Lung microvascular endothelial cell (primary cell): Measurements from ENCODE around the gene USH2A. TPM values are rescaled to one million over a fixed set of nuclear protein-coding genes. Genes with fewer than 3 reads are reported as not detected.

Experiments
- DNase-seq, 2 donors: peaks; one replicate each; pipeline versions ENCODE4 v3.0.0 to v3.0.0-alpha.2; 2010; ENCODE audit warnings: low read depth in 2 of 2
- total RNA-seq: library from RNA; depleted of rRNA; stranded (reverse); fragments of >200 nt; gene quantifications from 2 replicates; pipeline ENCODE4 v1.2.1, GENCODE V29; 2014

Gene USH2A
- total RNA-seq, 1 donor from 2014 or later: not detected

- no peak for DNase-seq
Observed at GRCh38 chr1:215963621-215964020, 459.6 kb downstream of the USH2A start.

- no peak for DNase-seq
Observed at GRCh38 chr1:215963040-215963439, 460.2 kb downstream of the USH2A start.

- no peak for DNase-seq
Observed at GRCh38 chr1:215958841-215959240, 464.4 kb downstream of the USH2A start.

GRCh38 chr1:215957663-215958062, 465.6 kb downstream of the USH2A start:
- no peak for DNase-seq

GRCh38 chr1:215932558-215932957, 490.7 kb downstream of the USH2A start:
- no peak for DNase-seq

- no peak for DNase-seq
Observed at GRCh38 chr1:215926670-215927069, 496.6 kb downstream of the USH2A start.

GRCh38 chr1:215923129-215923824, 500.0 kb downstream of the USH2A start:
- no peak for DNase-seq

- DNase-seq: no peak
Observed at GRCh38 chr1:215911406-215911968, 511.8 kb downstream of the USH2A start.

- no peak for DNase-seq
Observed at GRCh38 chr1:215905493-215906115, 517.6 kb downstream of the USH2A start.

- DNase-seq: no peak
Observed at GRCh38 chr1:215900684-215901083, 522.6 kb downstream of the USH2A start.

GRCh38 chr1:215899901-215900300, 523.3 kb downstream of the USH2A start:
- no peak for DNase-seq

- DNase-seq: no peak
Observed at GRCh38 chr1:215895893-215896292, 527.4 kb downstream of the USH2A start.

GRCh38 chr1:215895276-215895675, 528.0 kb downstream of the USH2A start:
- no peak for DNase-seq

- no peak for DNase-seq
Observed at GRCh38 chr1:215894617-215895016, 528.6 kb downstream of the USH2A start.

- no peak for DNase-seq
Observed at GRCh38 chr1:215891266-215892057, 531.8 kb downstream of the USH2A start.

GRCh38 chr1:215890438-215890837, 532.8 kb downstream of the USH2A start:
- DNase-seq: no peak

GRCh38 chr1:215889871-215890270, 533.4 kb downstream of the USH2A start:
- DNase-seq: no peak

GRCh38 chr1:215888159-215888558, 535.1 kb downstream of the USH2A start:
- peak in 1 of 2 donors; percentile 3 for DNase-seq

- peak in 1 of 2 donors; percentile 54 for DNase-seq
Observed at GRCh38 chr1:215887627-215888026, 535.6 kb downstream of the USH2A start.

GRCh38 chr1:215883004-215883403, 540.2 kb downstream of the USH2A start:
- no peak for DNase-seq

GRCh38 chr1:215878843-215879242, 544.4 kb downstream of the USH2A start:
- no peak for DNase-seq

GRCh38 chr1:215878128-215878527, 545.1 kb downstream of the USH2A start:
- DNase-seq: no peak
